Activated T-cell treated with anti-CD3 and anti-CD28 coated beads, Interleukin-2, amount 50 U/mL, for 4 hours (primary cell): ENCODE measurements around the gene KCNK7. TPM values are rescaled to one million over a fixed set of nuclear protein-coding genes. Genes with fewer than 3 reads are reported as not detected.

ENCODE experiments used
- ATAC-seq, 2 donors: fragments of 200-7000 bp; cut with Tn5 transposase; one replicate each; pipeline ENCODE4 v1.10.0; 2021
- DNase-seq: peaks from one replicate; pipeline ENCODE4 v3.0.0-alpha.2; 2020
- H3K27me3 Mint-ChIP-seq: one replicate; pipeline ENCODE4 v1.8.0; 2021; ENCODE audit warnings: low read depth, mixed read lengths
- H3K36me3 Mint-ChIP-seq: one replicate; pipeline ENCODE4 v1.8.0; 2022; ENCODE audit warnings: mixed read lengths; ENCODE audit not compliant: insufficient read depth
- H3K4me1 Mint-ChIP-seq: one replicate; pipeline ENCODE4 v1.8.0; 2021; ENCODE audit warnings: low read depth, mixed read lengths
- H3K4me3 Mint-ChIP-seq: one replicate; pipeline ENCODE4 v1.8.0; 2021; ENCODE audit warnings: mild to moderate bottlenecking, moderate library complexity, mixed read lengths
- H3K9me3 Mint-ChIP-seq: one replicate; pipeline ENCODE4 v1.8.0; 2021; ENCODE audit warnings: mixed read lengths
- total RNA-seq, 3 donors: library from RNA; stranded (reverse); gene quantifications; one replicate each; pipeline ENCODE4 v1.2.1, GENCODE V29; 2021

The KCNK7 gene
- total RNA-seq, 3 donors from 2014 or later: 1.4 to 2.1 (median 1.4) TPM

GRCh38 chr11:65591939-65592857 is 3.4 kb downstream of the KCNK7 start:
- H3K36me3 Mint-ChIP-seq: peaks cover 4% of the 10 kb centered on the region
- H3K4me1 Mint-ChIP-seq: peaks cover 29% of the 10 kb centered on the region
- H3K4me3 Mint-ChIP-seq: no peak overlapping the region
- no peak for DNase-seq
- no peak for ATAC-seq
- H3K9me3 Mint-ChIP-seq: no peaks in the 10 kb centered on the region
- H3K27me3 Mint-ChIP-seq: no peaks in the 10 kb centered on the region

- no peak for DNase-seq
- Mint-ChIP-seq H3K4me3 (no peak overlapping the region), H3K27me3 (no peaks in the 10 kb centered on the region), H3K9me3 (no peaks in the 10 kb centered on the region), H3K4me1 (peaks cover 33% of the 10 kb centered on the region), H3K36me3 (peaks cover 4% of the 10 kb centered on the region)
- no peak for ATAC-seq
Measured at GRCh38 chr11:65590240-65590738, 5.3 kb downstream of the KCNK7 start.

- no peaks in the 10 kb centered on the region for H3K9me3 Mint-ChIP-seq
- ATAC-seq (peak; percentile 38 to 41), DNase-seq (no peak)
- no peaks in the 10 kb centered on the region for H3K27me3 Mint-ChIP-seq
- no peak overlapping the region for H3K4me3 Mint-ChIP-seq
- H3K36me3 Mint-ChIP-seq: peaks cover 4% of the 10 kb centered on the region
- H3K4me1 Mint-ChIP-seq: peaks cover 29% of the 10 kb centered on the region
Measured at GRCh38 chr11:65589444-65590239, 6.0 kb downstream of the KCNK7 start.

GRCh38 chr11:65588199-65589054 is 7.2 kb downstream of the KCNK7 start:
- H3K36me3 Mint-ChIP-seq: peaks cover 9% of the 10 kb centered on the region
- DNase-seq: peak; percentile 70
- peak overlapping the region; percentile 59 for H3K4me3 Mint-ChIP-seq
- no peaks in the 10 kb centered on the region for H3K9me3 Mint-ChIP-seq
- peak; percentile 84 to 88 for ATAC-seq
- H3K27me3 Mint-ChIP-seq: no peaks in the 10 kb centered on the region
- peaks cover 31% of the 10 kb centered on the region for H3K4me1 Mint-ChIP-seq

- ATAC-seq (no peak), DNase-seq (no peak)
- Mint-ChIP-seq H3K4me3 (no peak overlapping the region), H3K4me1 (peaks cover 31% of the 10 kb centered on the region), H3K36me3 (peaks cover 18% of the 10 kb centered on the region), H3K27me3 (no peaks in the 10 kb centered on the region), H3K9me3 (no peaks in the 10 kb centered on the region)
Measured at GRCh38 chr11:65586676-65587075, 8.9 kb downstream of the KCNK7 start.

- Mint-ChIP-seq H3K9me3 (no peaks in the 10 kb centered on the region), H3K27me3 (no peaks in the 10 kb centered on the region), H3K4me3 (no peak overlapping the region), H3K4me1 (peaks cover 31% of the 10 kb centered on the region), H3K36me3 (peaks cover 18% of the 10 kb centered on the region)
- DNase-seq (no peak), ATAC-seq (no peak)
Measured at GRCh38 chr11:65586247-65586630, 9.4 kb downstream of the KCNK7 start.

- Mint-ChIP-seq H3K27me3 (no peaks in the 10 kb centered on the region), H3K4me1 (peaks cover 33% of the 10 kb centered on the region), H3K4me3 (no peak overlapping the region), H3K9me3 (no peaks in the 10 kb centered on the region), H3K36me3 (peaks cover 18% of the 10 kb centered on the region)
- no peak for DNase-seq
- no peak for ATAC-seq
Measured at GRCh38 chr11:65585396-65586246, 10.0 kb downstream of the KCNK7 start.

GRCh38 chr11:65584723-65585171 is 10.9 kb downstream of the KCNK7 start:
- Mint-ChIP-seq H3K9me3 (no peaks in the 10 kb centered on the region), H3K4me1 (peaks cover 33% of the 10 kb centered on the region), H3K27me3 (no peaks in the 10 kb centered on the region), H3K4me3 (no peak overlapping the region), H3K36me3 (peaks cover 21% of the 10 kb centered on the region)
- DNase-seq: no peak
- no peak for ATAC-seq

GRCh38 chr11:65584106-65584505 is 11.5 kb downstream of the KCNK7 start:
- Mint-ChIP-seq H3K4me1 (peaks cover 30% of the 10 kb centered on the region), H3K27me3 (no peaks in the 10 kb centered on the region), H3K4me3 (no peak overlapping the region), H3K36me3 (peaks cover 22% of the 10 kb centered on the region), H3K9me3 (no peaks in the 10 kb centered on the region)
- no peak for DNase-seq
- no peak for ATAC-seq

GRCh38 chr11:65583589-65583988 is 12.0 kb downstream of the KCNK7 start:
- H3K27me3 Mint-ChIP-seq: no peaks in the 10 kb centered on the region
- peaks cover 26% of the 10 kb centered on the region for H3K4me1 Mint-ChIP-seq
- ATAC-seq: no peak
- DNase-seq: no peak
- H3K4me3 Mint-ChIP-seq: no peak overlapping the region
- peaks cover 24% of the 10 kb centered on the region for H3K36me3 Mint-ChIP-seq
- no peaks in the 10 kb centered on the region for H3K9me3 Mint-ChIP-seq

GRCh38 chr11:65581928-65582327 is 13.7 kb downstream of the KCNK7 start:
- Mint-ChIP-seq H3K9me3 (no peaks in the 10 kb centered on the region), H3K4me3 (no peak overlapping the region), H3K27me3 (no peaks in the 10 kb centered on the region), H3K36me3 (peaks cover 25% of the 10 kb centered on the region), H3K4me1 (peaks cover 26% of the 10 kb centered on the region)
- ATAC-seq (no peak), DNase-seq (no peak)

GRCh38 chr11:65580756-65581155 is 14.8 kb downstream of the KCNK7 start:
- H3K9me3 Mint-ChIP-seq: no peaks in the 10 kb centered on the region
- peaks cover 23% of the 10 kb centered on the region for H3K4me1 Mint-ChIP-seq
- no peak for ATAC-seq
- H3K27me3 Mint-ChIP-seq: no peaks in the 10 kb centered on the region
- no peak for DNase-seq
- H3K4me3 Mint-ChIP-seq: no peak overlapping the region
- H3K36me3 Mint-ChIP-seq: peaks cover 25% of the 10 kb centered on the region

GRCh38 chr11:65580031-65580692 is 15.4 kb downstream of the KCNK7 start:
- H3K27me3 Mint-ChIP-seq: no peaks in the 10 kb centered on the region

More at GRCh38 chr11:65580031-65580692, 15.4 kb downstream of the KCNK7 start:
- H3K9me3 Mint-ChIP-seq: no peaks in the 10 kb centered on the region
- H3K4me3 Mint-ChIP-seq: no peak overlapping the region
- ATAC-seq (no peak), DNase-seq (no peak)
- H3K4me1 Mint-ChIP-seq: peaks cover 28% of the 10 kb centered on the region
- peaks cover 25% of the 10 kb centered on the region for H3K36me3 Mint-ChIP-seq
